OCI-LY3 (cell line): ENCODE data around the gene SEC16A.
A peak's percentile ranks its signal among the peaks of the same experiment; 100 is the strongest.

ENCODE experiments used
- H2AFZ ChIP-seq: fragments of 200-600, 300-600 bp; shearing (Covaris generic); 2 replicates; pipeline ENCODE4 v1.6.0; 2014; ENCODE audit warnings: antibody characterized with exemption, low read depth, low read length
- H3K27ac ChIP-seq: fragments of 200-600, 300-600 bp; sonication (generic); 2 replicates; pipeline ENCODE4 v1.5.1; 2014; ENCODE audit warnings: mild to moderate bottlenecking, low read length, moderate library complexity, mixed read lengths
- H3K27me3 ChIP-seq: fragments of 200-600, 300-600 bp; sonication (generic); 2 replicates; pipeline ENCODE4 v1.6.1; 2014; ENCODE audit warnings: low read depth, low read length, mixed read lengths
- H3K36me3 ChIP-seq: fragments of 200-600, 300-600 bp; sonication (generic); replicated peaks from 2 replicates; pipeline ENCODE3; 2014; ENCODE audit warnings: low read depth, low read length, mixed read lengths
- H3K4me1 ChIP-seq: fragments of 300-600, 200-600 bp; sonication (generic); 2 replicates; pipeline ENCODE4 v1.6.1; 2014; ENCODE audit warnings: low read length, mixed read lengths
- H3K4me2 ChIP-seq: fragments of 200-600, 300-600 bp; sonication (generic); 2 replicates; pipeline ENCODE4 v1.6.1; 2014; ENCODE audit warnings: low read length, mixed read lengths
- H3K4me3 ChIP-seq: fragments of 300-600, 200-600 bp; sonication (generic); 2 replicates; pipeline ENCODE4 v1.5.1; 2014; ENCODE audit warnings: antibody characterized with exemption, mild to moderate bottlenecking, low read length, moderate library complexity
- H3K79me2 ChIP-seq: fragments of 300-600, 200-600 bp; shearing (Covaris generic); 2 replicates; pipeline ENCODE4 v1.6.1; 2014; ENCODE audit warnings: mild to moderate bottlenecking, low read length, mixed read lengths
- H3K9ac ChIP-seq: fragments of 300-600, 200-600 bp; shearing (Covaris generic); 2 replicates; pipeline ENCODE4 v1.6.0; 2014; ENCODE audit warnings: mild to moderate bottlenecking, low read length, moderate library complexity
- H3K9me3 ChIP-seq: fragments of 200-600, 300-600 bp; shearing (Covaris generic); 2 replicates; pipeline ENCODE4 v1.6.1; 2014; ENCODE audit warnings: low read length, mixed read lengths; ENCODE audit not compliant: insufficient read depth
- H4K20me1 ChIP-seq: fragments of 200-600, 300-600 bp; sonication (generic); 2 replicates; pipeline ENCODE4 v1.6.1; 2016; ENCODE audit warnings: low read length, mixed read lengths; ENCODE audit not compliant: insufficient read depth
- CTCF ChIP-seq: fragments of 200-600, 300-600 bp; sonication (generic); IDR thresholded peaks from 2 replicates; pipeline ENCODE4 v1.5.1; 2014; ENCODE audit warnings: antibody characterized with exemption, low read length, low read depth
- EZH2phosphoT487 ChIP-seq: fragments of 200-600 bp; shearing (Covaris generic); IDR thresholded peaks from 2 replicates; pipeline ENCODE4 v1.6.1; 2018; ENCODE audit warnings: antibody characterized with exemption, mixed run types, low read depth

SEC16A gene

GRCh38 chr9:136412962-136413361, 69.9 kb downstream of the SEC16A start:
- Histone ChIP-seq H3K4me3 (no peak overlapping the region), H4K20me1 (peaks cover 12% of the 10 kb centered on the region), H3K4me1 (peaks cover 19% of the 10 kb centered on the region), H3K36me3 (peaks cover 52% of the 10 kb centered on the region), H3K27me3 (no peaks in the 10 kb centered on the region), H3K9me3 (no peaks in the 10 kb centered on the region), H3K27ac (no peak overlapping the region), H3K9ac (no peak overlapping the region), H2AFZ (no peak overlapping the region), H3K4me2 (no peak overlapping the region), H3K79me2 (peaks cover 63% of the 10 kb centered on the region)
- no peak for TF ChIP-seq EZH2phosphoT487
- no peak for TF ChIP-seq CTCF

GRCh38 chr9:136411378-136411777, 71.5 kb downstream of the SEC16A start:
- no peak for TF ChIP-seq EZH2phosphoT487
- TF ChIP-seq CTCF, result no peak
- Histone ChIP-seq H3K4me2 (peak overlapping the region; percentile 98), H3K27ac (no peak overlapping the region), H3K9ac (peak overlapping the region; percentile 86), H2AFZ (no peak overlapping the region), H3K9me3 (no peaks in the 10 kb centered on the region), H3K79me2 (peaks cover 75% of the 10 kb centered on the region), H4K20me1 (peaks cover 12% of the 10 kb centered on the region), H3K4me3 (peak overlapping the region; percentile 99), H3K36me3 (peaks cover 52% of the 10 kb centered on the region), H3K27me3 (no peaks in the 10 kb centered on the region), H3K4me1 (peaks cover 26% of the 10 kb centered on the region)

GRCh38 chr9:136410500-136411287, 72.1 kb downstream of the SEC16A start, which contains the start of the genes ENTR1 and PMPCA:
ENTR1 (minus strand) TSS chr9:136410614; CDS start chr9:136410397, 217 bp downstream.
PMPCA (plus strand) TSS chr9:136410658; CDS start chr9:136410669, 11 bp downstream.
- Histone ChIP-seq H3K27me3 (no peaks in the 10 kb centered on the region), H3K4me1 (peaks cover 30% of the 10 kb centered on the region), H3K79me2 (peaks cover 75% of the 10 kb centered on the region), H3K4me3 (peak within 1 kb of the TSS; percentile 99), H3K9ac (peak within 1 kb of the TSS; percentile 98), H2AFZ (no peak within 1 kb of the TSS), H3K9me3 (no peaks in the 10 kb centered on the region), H3K27ac (peak within 1 kb of the TSS; percentile 72), H4K20me1 (peaks cover 12% of the 10 kb centered on the region), H3K4me2 (peak within 1 kb of the TSS; percentile 98), H3K36me3 (peaks cover 50% of the 10 kb centered on the region)
- TF ChIP-seq CTCF (no peak), EZH2phosphoT487 (no peak)

- peaks cover 39% of the 10 kb centered on the region for H3K4me1 ChIP-seq
- H3K27ac ChIP-seq, result peak overlapping the region; percentile 72
- peak overlapping the region; percentile 96 for H3K4me3 ChIP-seq
- peaks cover 12% of the 10 kb centered on the region for H4K20me1 ChIP-seq
- peak overlapping the region; percentile 87 for H3K4me2 ChIP-seq
- peaks cover 79% of the 10 kb centered on the region for H3K79me2 ChIP-seq
- H3K9me3 ChIP-seq, result no peaks in the 10 kb centered on the region
- TF ChIP-seq CTCF (peak; percentile 8; the same call in 1 of the 2 replicates), EZH2phosphoT487 (no peak)
- H3K9ac ChIP-seq, result peak overlapping the region; percentile 98
- peaks cover 52% of the 10 kb centered on the region for H3K36me3 ChIP-seq
- H2AFZ ChIP-seq, result no peak overlapping the region
- H3K27me3 ChIP-seq, result no peaks in the 10 kb centered on the region
Measured at GRCh38 chr9:136409557-136410455, 73.0 kb downstream of the SEC16A start.
